IMR-90 (cell line): Measurements from ENCODE around the gene FGFBP2. TPM values are rescaled to one million over a fixed set of nuclear protein-coding genes. Genes with fewer than 3 reads are reported as not detected.

ENCODE experiments used
- polyA plus RNA-seq, 3 experiments: library from polyadenylated mRNA; depleted of rRNA; stranded (reverse); fragments of >200 nt; gene quantifications; 2 replicates each; pipeline ENCODE4 v1.2.3, GENCODE V29; 2012; ENCODE audit warnings: low replicate concordance in 1 of 3
- total RNA-seq: library from RNA; depleted of rRNA; stranded (reverse); fragments of >200 nt; gene quantifications from 2 replicates; pipeline ENCODE4 v1.2.3, GENCODE V29; 2012; rRNA removed

The FGFBP2 gene
- total and polyA plus RNA-seq, 2 of the 4 experiments (the other 2 are of a cell fraction) = not detected

Other genes with a start within 250 kb of the FGFBP2 start
- not detected in 2 replicates for gene CD38, start 184.8 kb downstream of the FGFBP2 start, total RNA-seq
- not detected in 2 replicates for gene CD38, start 184.8 kb downstream of the FGFBP2 start, polyA plus RNA-seq (2012; rRNA removed)
- under 0.01 TPM in 1 of 2 replicates, not detected in the other for gene FGFBP1, start 24.4 kb downstream of the FGFBP2 start, total RNA-seq
- not detected in 2 replicates for gene FGFBP1, start 24.4 kb downstream of the FGFBP2 start, polyA plus RNA-seq (2012; rRNA removed)
- gene PROM1, start 120.8 kb upstream of the FGFBP2 start, total RNA-seq = not detected in 2 replicates
- gene PROM1, start 120.8 kb upstream of the FGFBP2 start, polyA plus RNA-seq (2012; rRNA removed) = not detected in 2 replicates